GM23338 (cell line): ENCODE results near the gene OR52W1. TPM values are rescaled to one million over a fixed set of nuclear protein-coding genes. Genes with fewer than 3 reads are reported as not detected.

Experiments used
- ATAC-seq: fragments of 200-7000 bp; cut with Tn5 transposase; 3 replicates; pipeline ENCODE4 v1.9.1; 2020
- DNase-seq: peaks from one replicate; pipeline ENCODE4 v3.0.0-alpha.2; 2015; ENCODE audit warnings: low spot score
- H2AFZ ChIP-seq: fragments of 200-600 bp; sonication (generic); 2 replicates; pipeline ENCODE4 v1.8.0; 2016; ENCODE audit warnings: antibody characterized with exemption, mild to moderate bottlenecking, moderate library complexity
- H3F3A ChIP-seq: fragments of 200-600 bp; sonication (generic); replicated peaks from 2 replicates; pipeline ENCODE4 v1.8.0; 2017; ENCODE audit warnings: antibody characterized with exemption, mixed run types, low read depth
- H3K27ac ChIP-seq: fragments of 200-600 bp; sonication (generic); 2 replicates; pipeline ENCODE4 v1.6.1; 2016; ENCODE audit warnings: low read depth
- H3K27me3 ChIP-seq: fragments of 200-600 bp; sonication (generic); 2 replicates; pipeline ENCODE4 v1.8.0; 2016; ENCODE audit warnings: mild to moderate bottlenecking, mixed run types, moderate library complexity; ENCODE audit not compliant: insufficient read depth
- H3K36me3 ChIP-seq: fragments of 200-600 bp; sonication (generic); 2 replicates; pipeline ENCODE4 v1.8.0; 2016; ENCODE audit warnings: mild to moderate bottlenecking; ENCODE audit not compliant: insufficient read depth
- H3K4me1 ChIP-seq: fragments of 200-600 bp; sonication (generic); 2 replicates; pipeline ENCODE4 v1.8.0; 2016; ENCODE audit warnings: mild to moderate bottlenecking, moderate library complexity; ENCODE audit not compliant: insufficient read depth
- H3K4me2 ChIP-seq: fragments of 200-600 bp; sonication (generic); 2 replicates; pipeline ENCODE4 v1.7.1; 2017; ENCODE audit warnings: mixed run types
- H3K4me3 ChIP-seq: fragments of 200-600 bp; sonication (generic); 2 replicates; pipeline ENCODE4 v1.6.1; 2016; ENCODE audit warnings: mixed run types
- H3K79me2 ChIP-seq: fragments of 200-600 bp; sonication (generic); replicated peaks from 2 replicates; pipeline ENCODE4 v1.8.0; 2017; ENCODE audit warnings: mild to moderate bottlenecking; ENCODE audit not compliant: insufficient read depth
- H3K9me2 ChIP-seq: fragments of 200-600 bp; sonication (generic); 2 replicates; pipeline ENCODE4 v1.8.0; 2017; ENCODE audit not compliant: insufficient read depth
- H4K20me1 ChIP-seq: fragments of 200-600 bp; sonication (generic); replicated peaks from 2 replicates; pipeline ENCODE4 v1.8.0; 2017; ENCODE audit warnings: mild to moderate bottlenecking; ENCODE audit not compliant: insufficient read depth
- H3K27ac Mint-ChIP-seq: 2 replicates; pipeline ENCODE4 v1.8.0; 2020; ENCODE audit warnings: inconsistent platforms, mild to moderate bottlenecking, moderate library complexity, mixed read lengths
- H3K27me3 Mint-ChIP-seq: 3 replicates; pipeline ENCODE4 v1.8.0; 2022; ENCODE audit warnings: low read depth, mild to moderate bottlenecking, moderate library complexity, mixed read lengths, inconsistent platforms; ENCODE audit not compliant: insufficient read depth, poor library complexity
- H3K36me3 Mint-ChIP-seq: 3 replicates; pipeline ENCODE4 v1.8.0; 2021; ENCODE audit warnings: low read depth, mild to moderate bottlenecking, inconsistent platforms, moderate library complexity, mixed read lengths
- H3K4me1 Mint-ChIP-seq: 3 replicates; pipeline ENCODE4 v1.8.0; 2020; ENCODE audit warnings: mild to moderate bottlenecking, inconsistent platforms, mixed read lengths
- H3K4me3 Mint-ChIP-seq: 3 replicates; pipeline ENCODE4 v1.8.0; 2021; ENCODE audit warnings: moderate library complexity, mild to moderate bottlenecking, inconsistent platforms, mixed read lengths
- H3K9me3 Mint-ChIP-seq: 3 replicates; pipeline ENCODE4 v1.8.0; 2020; ENCODE audit warnings: moderate library complexity, mild to moderate bottlenecking, inconsistent platforms, mixed read lengths
- CREB1 ChIP-seq: fragments of 250-450 bp; sonication (Bioruptor Pico); IDR thresholded peaks from 2 replicates; pipeline ENCODE4 v1.5.0; 2020; ENCODE audit warnings: low read depth, mild to moderate bottlenecking, moderate library complexity
- EZH2 ChIP-seq: fragments of 200-600 bp; sonication (generic); IDR thresholded peaks from one replicate; pipeline ENCODE4 v1.8.0; 2017; ENCODE audit warnings: antibody characterized with exemption, mild to moderate bottlenecking, low read depth; ENCODE audit not compliant: unreplicated experiment
- EZH2phosphoT487 ChIP-seq: fragments of 200-600 bp; sonication (generic); IDR thresholded peaks from one replicate; pipeline ENCODE4 v1.8.1; 2018; ENCODE audit warnings: antibody characterized with exemption; ENCODE audit not compliant: unreplicated experiment
- JUNB ChIP-seq: IDR thresholded peaks from one replicate; pipeline ENCODE4 v1.6.1; 2016; ENCODE audit warnings: antibody characterized with exemption; ENCODE audit not compliant: unreplicated experiment
- NANOG ChIP-seq: IDR thresholded peaks from 2 replicates; pipeline ENCODE4 v1.6.1; 2016; ENCODE audit warnings: antibody characterized with exemption, borderline replicate concordance
- POLR2AphosphoS5 ChIP-seq: IDR thresholded peaks from 2 replicates; pipeline ENCODE4 v1.6.1; 2016; ENCODE audit warnings: antibody characterized with exemption, low read depth
- STAT1 ChIP-seq: IDR thresholded peaks from one replicate; pipeline ENCODE4 v1.6.1; 2016; ENCODE audit warnings: antibody characterized with exemption; ENCODE audit not compliant: unreplicated experiment
- ZNF114 ChIP-seq: fragments of 250-450 bp; sonication (Bioruptor Pico); IDR thresholded peaks from 2 replicates; pipeline ENCODE4 v1.5.0; 2020; ENCODE audit warnings: mild to moderate bottlenecking, moderate library complexity
- ZNF331 ChIP-seq: fragments of 250-450 bp; sonication (Bioruptor Pico); IDR thresholded peaks from 2 replicates; pipeline ENCODE4 v1.5.0; 2020; ENCODE audit warnings: low read depth, mild to moderate bottlenecking, moderate library complexity
- polyA plus RNA-seq: library from polyadenylated mRNA; unstranded; fragments of >200 nt; fragmentation: Nextera tagmentation; extraction: Ambion mirVana; gene quantifications from 2 replicates; pipeline ENCODE4 v1.2.1, GENCODE V29; 2016
- total RNA-seq: library from RNA; depleted of rRNA; stranded (reverse); fragments of >200 nt; shearing (Covaris generic); gene quantifications from 2 replicates; pipeline ENCODE4 v1.2.3, GENCODE V29; 2014
- TF ChIP-seq, protein P1 (sequence below): IDR thresholded peaks from one replicate; pipeline ENCODE4 v1.6.1; 2018; ENCODE audit warnings: antibody characterized with exemption; ENCODE audit not compliant: unreplicated experiment
- TF ChIP-seq, protein P2 (sequence below): IDR thresholded peaks from 2 replicates; pipeline ENCODE4 v1.6.1; 2016; ENCODE audit warnings: antibody characterized with exemption

Gene OR52W1
- total and polyA plus RNA-seq, 2 experiments from 2014 or later, result not detected

DNA sequence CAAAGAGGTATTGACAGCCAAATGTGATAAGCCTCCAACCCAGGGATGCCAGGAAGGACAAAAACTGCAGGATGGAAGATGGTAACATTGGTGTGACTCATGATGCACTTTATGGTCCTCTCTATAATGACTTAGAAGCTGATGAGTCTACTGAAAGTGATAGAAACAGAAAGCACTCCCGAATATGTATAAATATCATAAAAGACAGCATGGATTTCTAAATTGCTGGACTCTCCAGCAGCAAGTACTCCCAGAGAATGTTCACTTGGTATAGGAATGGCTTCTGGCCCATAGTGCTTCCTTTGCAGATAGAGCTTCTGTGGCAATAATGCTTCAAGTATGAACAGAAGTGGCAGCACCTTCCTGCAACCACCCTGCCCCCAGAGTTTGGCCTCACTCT lies 28.8 kb upstream of the OR52W1 start, which contains the start of gene OR52B2 (continued):
- TF ChIP-seq, protein P1, sequence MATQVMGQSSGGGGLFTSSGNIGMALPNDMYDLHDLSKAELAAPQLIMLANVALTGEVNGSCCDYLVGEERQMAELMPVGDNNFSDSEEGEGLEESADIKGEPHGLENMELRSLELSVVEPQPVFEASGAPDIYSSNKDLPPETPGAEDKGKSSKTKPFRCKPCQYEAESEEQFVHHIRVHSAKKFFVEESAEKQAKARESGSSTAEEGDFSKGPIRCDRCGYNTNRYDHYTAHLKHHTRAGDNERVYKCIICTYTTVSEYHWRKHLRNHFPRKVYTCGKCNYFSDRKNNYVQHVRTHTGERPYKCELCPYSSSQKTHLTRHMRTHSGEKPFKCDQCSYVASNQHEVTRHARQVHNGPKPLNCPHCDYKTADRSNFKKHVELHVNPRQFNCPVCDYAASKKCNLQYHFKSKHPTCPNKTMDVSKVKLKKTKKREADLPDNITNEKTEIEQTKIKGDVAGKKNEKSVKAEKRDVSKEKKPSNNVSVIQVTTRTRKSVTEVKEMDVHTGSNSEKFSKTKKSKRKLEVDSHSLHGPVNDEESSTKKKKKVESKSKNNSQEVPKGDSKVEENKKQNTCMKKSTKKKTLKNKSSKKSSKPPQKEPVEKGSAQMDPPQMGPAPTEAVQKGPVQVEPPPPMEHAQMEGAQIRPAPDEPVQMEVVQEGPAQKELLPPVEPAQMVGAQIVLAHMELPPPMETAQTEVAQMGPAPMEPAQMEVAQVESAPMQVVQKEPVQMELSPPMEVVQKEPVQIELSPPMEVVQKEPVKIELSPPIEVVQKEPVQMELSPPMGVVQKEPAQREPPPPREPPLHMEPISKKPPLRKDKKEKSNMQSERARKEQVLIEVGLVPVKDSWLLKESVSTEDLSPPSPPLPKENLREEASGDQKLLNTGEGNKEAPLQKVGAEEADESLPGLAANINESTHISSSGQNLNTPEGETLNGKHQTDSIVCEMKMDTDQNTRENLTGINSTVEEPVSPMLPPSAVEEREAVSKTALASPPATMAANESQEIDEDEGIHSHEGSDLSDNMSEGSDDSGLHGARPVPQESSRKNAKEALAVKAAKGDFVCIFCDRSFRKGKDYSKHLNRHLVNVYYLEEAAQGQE, result no peak
- TF ChIP-seq ZNF331 (CRISPR knock-in tag), result no peak
- no peak for TF ChIP-seq EZH2phosphoT487
- no peak for TF ChIP-seq JUNB
- TF ChIP-seq CREB1, result no peak
- TF ChIP-seq, protein P2, sequence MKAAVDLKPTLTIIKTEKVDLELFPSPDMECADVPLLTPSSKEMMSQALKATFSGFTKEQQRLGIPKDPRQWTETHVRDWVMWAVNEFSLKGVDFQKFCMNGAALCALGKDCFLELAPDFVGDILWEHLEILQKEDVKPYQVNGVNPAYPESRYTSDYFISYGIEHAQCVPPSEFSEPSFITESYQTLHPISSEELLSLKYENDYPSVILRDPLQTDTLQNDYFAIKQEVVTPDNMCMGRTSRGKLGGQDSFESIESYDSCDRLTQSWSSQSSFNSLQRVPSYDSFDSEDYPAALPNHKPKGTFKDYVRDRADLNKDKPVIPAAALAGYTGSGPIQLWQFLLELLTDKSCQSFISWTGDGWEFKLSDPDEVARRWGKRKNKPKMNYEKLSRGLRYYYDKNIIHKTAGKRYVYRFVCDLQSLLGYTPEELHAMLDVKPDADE, result no peak
- no peak for TF ChIP-seq STAT1
- no peak for TF ChIP-seq ZNF114 (CRISPR knock-in tag)
- TF ChIP-seq POLR2AphosphoS5, result no peak

DNA sequence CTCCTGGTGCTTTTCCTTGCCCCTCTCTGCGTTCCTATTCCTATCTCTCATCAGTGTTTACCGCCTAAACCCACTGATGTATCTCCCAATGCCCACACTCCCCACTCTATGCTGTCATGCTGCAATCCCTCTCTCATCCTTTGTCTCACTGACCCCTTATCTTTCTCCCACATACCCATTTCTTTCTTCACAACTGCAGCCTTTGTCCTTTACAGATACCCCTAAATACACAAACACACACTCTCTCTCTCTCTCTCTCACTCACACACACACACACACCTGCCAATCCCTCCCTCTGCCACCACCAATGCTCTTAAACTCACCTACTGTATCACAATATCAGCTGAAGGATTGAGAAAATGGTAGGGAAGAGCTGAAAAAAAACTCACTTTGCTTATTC lies 23.6 kb upstream of the OR52W1 start:
- no peak overlapping the region for H3K4me3 Mint-ChIP-seq
- Histone ChIP-seq H2AFZ (no peak overlapping the region), H4K20me1 (no peaks in the 10 kb centered on the region), H3K27me3 (no peaks in the 10 kb centered on the region), H3K79me2 (no peaks in the 10 kb centered on the region), H3K4me1 (no peaks in the 10 kb centered on the region), H3K4me2 (no peak overlapping the region), H3K4me3 (no peak overlapping the region), H3K36me3 (no peaks in the 10 kb centered on the region), H3K27ac (no peak overlapping the region), H3F3A (no peaks in the 10 kb centered on the region), H3K9me2 (no peaks in the 10 kb centered on the region)
- H3K27me3 Mint-ChIP-seq, result no peaks in the 10 kb centered on the region
- H3K36me3 Mint-ChIP-seq, result peaks cover 16% of the 10 kb centered on the region
- DNase-seq, result no peak
- no peaks in the 10 kb centered on the region; the same call in 2 of the 3 replicates for H3K4me1 Mint-ChIP-seq
- ATAC-seq, result no peak
- peaks cover 19% of the 10 kb centered on the region for H3K9me3 Mint-ChIP-seq
- H3K27ac Mint-ChIP-seq, result no peak overlapping the region
- TF ChIP-seq, protein P2, result no peak
- TF ChIP-seq, protein P1, result no peak
- TF ChIP-seq POLR2AphosphoS5 (no peak), ZNF114 (CRISPR knock-in tag) (no peak), JUNB (no peak), STAT1 (no peak), NANOG (no peak), EZH2 (no peak), ZNF331 (CRISPR knock-in tag) (no peak), CREB1 (no peak)
